Parathyroid adenoma (tissue), 2 donors: ENCODE results near the gene EXOC3.

ENCODE experiments used
- H2AFZ ChIP-seq: fragments of 300-600 bp; sonication (generic); one replicate; pipeline ENCODE4 v1.7.0; 2017; ENCODE audit warnings: antibody characterized with exemption, mild to moderate bottlenecking
- H3K27ac ChIP-seq: fragments of 300-600 bp; sonication (generic); one replicate; pipeline ENCODE4 v1.7.0; 2017
- H3K27me3 ChIP-seq: fragments of 300-600 bp; sonication (generic); one replicate; pipeline ENCODE4 v1.7.0; 2017; ENCODE audit warnings: low read length; ENCODE audit not compliant: control insufficient read depth, insufficient read depth
- H3K36me3 ChIP-seq: fragments of 300-600 bp; sonication (generic); one replicate; pipeline ENCODE4 v1.7.0; 2017; ENCODE audit warnings: low read length; ENCODE audit not compliant: control insufficient read depth, insufficient read depth
- H3K4me1 ChIP-seq: fragments of 300-600 bp; sonication (generic); one replicate; pipeline ENCODE4 v1.7.0; 2017; ENCODE audit warnings: control low read depth
- H3K4me2 ChIP-seq: fragments of 300-600 bp; sonication (generic); one replicate; pipeline ENCODE4 v1.7.0; 2017; ENCODE audit warnings: low read length
- H3K4me3 ChIP-seq: fragments of 300-600 bp; sonication (generic); one replicate; pipeline ENCODE4 v1.7.0; 2017; ENCODE audit warnings: low read depth, low read length
- H3K79me2 ChIP-seq: fragments of 300-600 bp; sonication (generic); one replicate; pipeline ENCODE4 v1.7.0; 2017; ENCODE audit warnings: control low read depth
- H3K9ac ChIP-seq: fragments of 300-600 bp; sonication (generic); one replicate; pipeline ENCODE4 v1.7.0; 2017; ENCODE audit warnings: mild to moderate bottlenecking
- H3K9me3 ChIP-seq: fragments of 300-600 bp; sonication (generic); one replicate; pipeline ENCODE4 v1.7.0; 2017; ENCODE audit warnings: low read length; ENCODE audit not compliant: control insufficient read depth
- CTCF ChIP-seq: fragments of 300-600 bp; sonication (generic); IDR thresholded peaks from one replicate; pipeline ENCODE4 v1.7.0; 2017; ENCODE audit warnings: antibody characterized with exemption, mild to moderate bottlenecking
- donor health status: primary hyperparathyroidism.

The EXOC3 gene

DNA sequence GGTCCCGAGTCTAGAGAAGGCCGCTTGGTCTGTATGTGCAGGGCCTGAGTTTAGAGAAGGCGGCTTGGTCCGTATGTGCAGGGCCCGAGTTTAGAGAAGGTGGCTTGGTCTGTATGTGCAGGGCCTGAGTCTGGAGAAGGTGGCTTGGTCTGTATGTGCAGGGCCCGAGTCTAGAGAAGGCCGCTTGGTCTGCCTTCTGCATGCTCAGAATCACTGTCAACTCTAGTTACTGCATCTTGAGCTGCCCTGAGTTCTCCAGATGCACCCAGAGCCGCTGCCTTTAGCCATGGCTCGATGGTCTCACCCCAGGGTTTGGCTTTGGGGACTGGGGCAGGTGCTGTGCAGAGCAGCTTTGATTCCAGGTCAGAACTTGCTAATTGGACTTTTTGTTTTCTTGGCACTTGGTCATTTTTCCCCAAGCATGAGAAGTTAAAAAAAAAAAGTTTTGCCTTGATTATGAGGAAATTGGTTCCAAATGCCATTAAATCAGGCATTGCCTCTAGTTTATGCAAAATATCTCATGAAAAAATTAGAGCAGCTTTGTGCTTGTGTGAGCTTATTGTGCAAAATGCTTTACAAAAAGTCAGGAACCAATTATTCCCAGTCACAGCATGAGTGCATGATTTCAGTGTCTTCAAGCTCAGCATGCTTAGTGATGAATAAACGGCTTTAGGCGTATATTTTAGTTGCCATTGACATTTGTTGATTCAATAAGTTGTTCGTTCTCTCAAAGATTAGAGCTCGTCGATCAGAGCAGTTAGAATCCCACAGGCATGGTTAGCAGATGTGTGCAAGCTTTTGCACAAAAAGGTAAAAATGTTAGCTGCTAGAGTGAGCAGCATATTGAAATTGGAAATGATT is 25.4 kb upstream of the EXOC3 start:
- no peak overlapping the region for H3K9ac ChIP-seq
- no peaks in the 10 kb centered on the region for H3K4me1 ChIP-seq
- no peak overlapping the region for H3K4me2 ChIP-seq
- no peak overlapping the region for H2AFZ ChIP-seq
- no peaks in the 10 kb centered on the region for H3K79me2 ChIP-seq
- H3K4me3 ChIP-seq: no peak overlapping the region
- no peak overlapping the region for H3K27ac ChIP-seq
- no peak for TF ChIP-seq CTCF
- no peaks in the 10 kb centered on the region for H3K9me3 ChIP-seq
- H3K36me3 ChIP-seq: no peaks in the 10 kb centered on the region
- H3K27me3 ChIP-seq: no peaks in the 10 kb centered on the region

GRCh38 chr5:418162-419121 is 24.5 kb upstream of the EXOC3 start:
- no peak for TF ChIP-seq CTCF
- Histone ChIP-seq H3K9ac (no peak overlapping the region), H3K36me3 (no peaks in the 10 kb centered on the region), H2AFZ (no peak overlapping the region), H3K79me2 (no peaks in the 10 kb centered on the region), H3K27me3 (no peaks in the 10 kb centered on the region), H3K4me1 (no peaks in the 10 kb centered on the region), H3K9me3 (no peaks in the 10 kb centered on the region), H3K4me3 (no peak overlapping the region), H3K4me2 (no peak overlapping the region), H3K27ac (no peak overlapping the region)

- no peak for TF ChIP-seq CTCF
- H3K9me3 ChIP-seq: no peaks in the 10 kb centered on the region
- H3K9ac ChIP-seq: no peak overlapping the region
- no peaks in the 10 kb centered on the region for H3K36me3 ChIP-seq
- H3K27me3 ChIP-seq: no peaks in the 10 kb centered on the region
- H2AFZ ChIP-seq: no peak overlapping the region
- no peak overlapping the region for H3K4me2 ChIP-seq
- H3K4me3 ChIP-seq: no peak overlapping the region
- H3K4me1 ChIP-seq: no peaks in the 10 kb centered on the region
- H3K79me2 ChIP-seq: no peaks in the 10 kb centered on the region
- H3K27ac ChIP-seq: no peak overlapping the region
Measured at GRCh38 chr5:419970-420369, 23.0 kb upstream of the EXOC3 start.

DNA sequence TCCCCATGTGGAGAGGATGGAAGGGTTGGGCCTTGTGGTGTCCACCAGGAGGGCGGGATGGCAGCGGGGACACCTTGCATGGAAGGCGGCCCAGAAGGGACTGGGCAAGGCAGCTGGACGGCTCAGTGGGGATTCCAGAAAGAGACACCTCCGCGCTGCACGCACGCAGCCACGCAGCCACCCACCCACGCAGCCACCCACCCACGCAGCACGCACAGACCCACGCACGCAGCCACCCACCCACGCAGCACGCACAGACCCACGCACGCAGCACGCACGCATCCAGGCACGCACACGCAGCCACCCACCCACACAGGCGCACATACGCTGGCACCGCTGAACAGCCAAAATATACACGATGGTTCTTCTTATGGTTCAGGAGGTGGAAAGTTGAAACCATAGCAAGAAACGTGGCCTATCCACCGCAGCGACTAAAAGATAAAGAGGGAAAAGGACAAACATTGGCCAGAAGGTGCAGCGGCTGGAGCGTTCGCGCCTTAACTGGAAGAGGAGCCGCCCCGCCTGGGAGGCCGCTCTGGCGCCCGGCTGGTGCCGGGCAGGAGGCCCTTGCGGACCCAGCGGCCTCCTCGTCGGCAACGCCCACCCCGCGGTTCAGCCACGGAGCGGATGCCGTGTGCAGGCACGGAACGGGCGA is 22.2 kb upstream of the EXOC3 start:
- Histone ChIP-seq H3K4me1 (no peaks in the 10 kb centered on the region), H3K27me3 (no peaks in the 10 kb centered on the region), H3K27ac (no peak overlapping the region), H3K4me2 (no peak overlapping the region), H3K36me3 (no peaks in the 10 kb centered on the region), H2AFZ (no peak overlapping the region), H3K9me3 (no peaks in the 10 kb centered on the region), H3K79me2 (no peaks in the 10 kb centered on the region), H3K9ac (no peak overlapping the region), H3K4me3 (no peak overlapping the region)
- no peak for TF ChIP-seq CTCF
